ENCODE data around the gene RIC8B. TPM values are rescaled to one million over a fixed set of nuclear protein-coding genes. Genes with fewer than 3 reads are reported as not detected.

Gene RIC8B
- total RNA-seq, 2 donors from 2014 or later = 19.6 to 23.3 TPM

GRCh38 chr12:106863189-106863588, 88.7 kb downstream of the RIC8B start:
- peaks cover 12% of the 10 kb centered on the region for H3K4me1 Mint-ChIP-seq

GRCh38 chr12:106865683-106866082, 91.2 kb downstream of the RIC8B start:
- 39 to 54% methylated on average over 3 of the region's 3 CpGs for WGBS, 2 experiments (ENCODE audit: insufficient coverage in 1 of 2, insufficient read length in 1 of 2)
- no peaks in the 10 kb centered on the region for H3K9me3 ChIP-seq (ENCODE audit: control insufficient read depth, low read length)
- Mint-ChIP-seq H3K27ac (no peak overlapping the region), H3K9me3 (no peaks in the 10 kb centered on the region), H3K27me3 (ENCODE audit: insufficient read depth) (no peaks in the 10 kb centered on the region), H3K4me3 (no peak overlapping the region), H3K36me3 (ENCODE audit: low read depth) (peaks cover 8% of the 10 kb centered on the region), H3K4me1 (peaks cover 5% of the 10 kb centered on the region)
- H3K9ac ChIP-seq (ENCODE audit: extremely low read depth, low read length, poor library complexity, severe bottlenecking) = no peak overlapping the region
- DNase-seq = peak; percentile 66
- H3K36me3 ChIP-seq (ENCODE audit: control insufficient read depth, insufficient read depth, low read length) = peaks cover 7% of the 10 kb centered on the region
- no peak overlapping the region for H3K27ac ChIP-seq (ENCODE audit: low read depth, low read length)
- H3K4me1 ChIP-seq (ENCODE audit: control insufficient read depth, insufficient read depth, low read length) = no peaks in the 10 kb centered on the region
- no peak for TF ChIP-seq CTCF (conservative IDR thresholded peaks at IDR 0.05)
- no peak overlapping the region for H3K4me3 ChIP-seq (ENCODE audit: low read length)
- no peaks in the 10 kb centered on the region for H3K27me3 ChIP-seq (ENCODE audit: control insufficient read depth, insufficient read depth, low read length, poor library complexity, severe bottlenecking)

More at GRCh38 chr12:106863189-106863588, 88.7 kb downstream of the RIC8B start:
- Histone ChIP-seq H3K4me3 (ENCODE audit: low read length) (no peak overlapping the region), H3K27me3 (ENCODE audit: control insufficient read depth, insufficient read depth, low read length, poor library complexity, severe bottlenecking) (no peaks in the 10 kb centered on the region), H3K36me3 (ENCODE audit: control insufficient read depth, insufficient read depth, low read length) (peaks cover 15% of the 10 kb centered on the region), H3K27ac (ENCODE audit: low read depth, low read length) (no peak overlapping the region), H3K4me1 (ENCODE audit: control insufficient read depth, insufficient read depth, low read length) (no peaks in the 10 kb centered on the region), H3K9me3 (ENCODE audit: control insufficient read depth, low read length) (no peaks in the 10 kb centered on the region), H3K9ac (ENCODE audit: extremely low read depth, low read length, poor library complexity, severe bottlenecking) (no peak overlapping the region)
- peaks cover 15% of the 10 kb centered on the region for H3K36me3 Mint-ChIP-seq (ENCODE audit: low read depth)
- no peaks in the 10 kb centered on the region for H3K9me3 Mint-ChIP-seq
- 91 to 100% methylated on average over 1 of the region's 1 CpG for WGBS, 2 experiments (ENCODE audit: insufficient coverage in 1 of 2, insufficient read length in 1 of 2)
- no peak for TF ChIP-seq CTCF (conservative IDR thresholded peaks at IDR 0.05)
- no peak overlapping the region for H3K4me3 Mint-ChIP-seq
- DNase-seq = no peak
- H3K27me3 Mint-ChIP-seq (ENCODE audit: insufficient read depth) = no peaks in the 10 kb centered on the region
- H3K27ac Mint-ChIP-seq = no peak overlapping the region

DNA sequence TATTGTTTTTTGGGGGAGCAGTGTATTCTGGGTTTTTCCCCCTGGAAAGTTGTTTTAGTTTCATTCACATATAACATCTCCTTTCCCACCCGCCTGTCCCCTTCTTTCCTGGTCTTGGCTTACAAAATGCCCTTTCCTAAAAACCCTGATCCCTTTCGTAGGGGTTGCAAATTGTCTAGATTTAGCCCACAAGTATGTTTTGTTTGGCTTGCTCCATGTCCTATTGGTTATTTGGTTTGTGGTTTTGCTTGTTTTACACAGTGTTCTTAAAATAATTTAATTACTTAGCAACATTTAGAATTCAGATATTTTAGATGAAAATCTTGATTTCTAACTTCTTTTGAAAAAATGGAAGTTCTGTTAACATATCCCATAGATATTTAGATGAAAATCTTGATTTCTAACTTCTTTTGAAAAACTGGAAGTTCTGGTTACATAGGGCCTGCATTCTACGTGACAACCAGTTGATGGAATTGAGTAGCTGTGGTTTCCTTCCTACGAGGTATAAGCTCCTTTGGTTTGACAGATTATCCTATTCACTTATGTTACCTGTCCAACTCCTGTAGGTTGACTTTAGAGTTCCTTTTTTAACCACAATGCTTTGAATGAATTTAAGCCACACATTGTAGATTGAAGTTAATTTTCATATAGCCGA, 92.1 kb downstream of the RIC8B start:
- TF ChIP-seq CTCF (conservative IDR thresholded peaks at IDR 0.05) = no peak
- Mint-ChIP-seq H3K36me3 (ENCODE audit: low read depth) (peaks cover 3% of the 10 kb centered on the region), H3K9me3 (no peaks in the 10 kb centered on the region), H3K4me1 (peaks cover 5% of the 10 kb centered on the region), H3K4me3 (no peak overlapping the region), H3K27me3 (ENCODE audit: insufficient read depth) (no peaks in the 10 kb centered on the region), H3K27ac (no peak overlapping the region)
- Histone ChIP-seq H3K27me3 (ENCODE audit: control insufficient read depth, insufficient read depth, low read length, poor library complexity, severe bottlenecking) (no peaks in the 10 kb centered on the region), H3K4me1 (ENCODE audit: control insufficient read depth, insufficient read depth, low read length) (no peaks in the 10 kb centered on the region), H3K9me3 (ENCODE audit: control insufficient read depth, low read length) (no peaks in the 10 kb centered on the region), H3K27ac (ENCODE audit: low read depth, low read length) (no peak overlapping the region), H3K4me3 (ENCODE audit: low read length) (no peak overlapping the region), H3K9ac (ENCODE audit: extremely low read depth, low read length, poor library complexity, severe bottlenecking) (no peak overlapping the region), H3K36me3 (ENCODE audit: control insufficient read depth, insufficient read depth, low read length) (peaks cover 1% of the 10 kb centered on the region)
- WGBS, 2 experiments (ENCODE audit: insufficient coverage in 1 of 2, insufficient read length in 1 of 2) = 84 to 96% methylated on average over 3 to 5 of the region's 5 CpGs
- no peak for DNase-seq

All from endodermal cell (in vitro differentiated cells).